HS-5 (cell line): ENCODE results near the gene TPM1.

Source experiments
- DNase-seq: peaks from one replicate; pipeline ENCODE4 v3.0.0-alpha.2; 2012; ENCODE audit warnings: low read depth

Gene TPM1

DNA sequence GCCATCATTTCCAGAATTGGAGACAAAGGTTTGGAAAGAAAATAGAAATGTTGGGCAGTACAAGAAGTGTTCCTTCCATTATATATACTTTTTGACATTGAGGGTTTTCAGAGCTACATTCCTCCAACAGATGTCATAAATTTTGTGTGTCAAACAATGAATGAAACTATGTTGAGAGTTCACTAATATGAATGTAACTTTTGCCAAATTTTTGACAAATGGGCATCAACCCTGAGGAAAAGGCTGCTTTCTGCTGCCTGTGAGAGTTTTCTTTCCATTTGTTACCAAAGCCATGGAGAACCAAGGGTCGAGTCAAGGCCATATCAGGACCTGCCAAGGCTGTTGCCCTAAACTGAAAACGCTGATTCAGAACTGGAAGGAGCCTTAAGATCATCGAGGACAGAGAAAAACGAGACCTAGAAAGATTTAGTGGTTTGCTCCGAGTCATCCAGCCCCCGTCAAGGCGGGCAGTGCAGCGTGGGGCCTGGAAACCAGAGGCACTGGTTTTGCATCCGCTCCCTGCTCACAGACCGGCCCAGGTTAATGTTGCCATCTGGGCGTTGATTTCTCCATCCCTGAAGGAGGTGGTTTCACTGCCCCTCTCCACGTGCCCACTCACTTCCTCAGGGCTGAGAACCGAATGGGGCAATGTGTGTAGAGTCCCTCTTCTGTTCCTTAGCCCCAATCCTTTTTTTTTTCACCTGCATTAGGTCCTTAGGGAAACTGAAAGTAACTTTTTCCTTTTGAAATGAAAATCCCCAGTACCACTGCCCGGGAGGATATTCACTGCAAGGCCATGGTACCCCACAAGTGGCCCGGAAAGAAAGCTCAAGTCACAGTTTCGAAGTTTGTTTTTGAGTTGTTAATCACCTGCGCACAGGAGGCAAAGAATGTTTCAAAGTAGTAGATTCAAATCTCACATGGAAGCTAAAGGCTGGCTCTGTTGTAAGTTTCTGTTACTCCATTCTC, 32.8 kb downstream of the TPM1 start:
- no peak for DNase-seq

DNA sequence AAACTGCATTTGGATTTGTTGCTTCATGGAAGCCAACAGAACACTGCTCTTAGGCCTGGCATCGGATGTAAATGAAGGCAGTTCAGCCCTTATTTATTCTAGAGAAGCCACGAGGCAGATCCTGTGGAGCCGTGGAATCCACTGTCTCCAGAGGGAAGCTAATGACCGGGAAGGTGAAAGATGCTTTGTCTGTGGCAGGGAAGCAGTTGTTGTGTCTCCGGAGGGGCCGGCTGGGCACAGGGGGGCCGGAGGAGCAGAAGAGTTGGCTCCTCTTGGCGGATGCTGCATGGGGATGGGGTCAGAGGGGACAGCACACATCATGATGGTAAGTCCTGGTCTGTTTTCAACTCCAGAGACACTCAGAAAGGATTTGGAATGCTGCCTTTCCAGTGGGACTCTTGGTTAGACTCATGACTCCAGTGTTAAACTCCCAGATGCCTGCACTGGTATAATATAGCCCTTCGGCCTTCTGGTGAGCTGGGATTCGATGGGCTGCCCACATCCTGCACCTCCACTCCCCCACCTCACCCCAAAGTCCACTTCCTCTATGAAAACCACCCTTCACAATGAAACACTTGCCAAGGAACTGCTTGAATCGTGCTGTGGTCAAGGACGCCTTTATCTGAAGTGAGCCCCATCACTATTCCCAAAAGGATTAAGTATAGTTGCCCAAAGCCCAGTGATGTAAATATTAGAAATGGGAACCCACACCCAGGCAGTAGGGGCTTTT, 33.6 kb downstream of the TPM1 start:
- no peak for DNase-seq

GRCh38 chr15:63076714-63077046, 34.1 kb downstream of the TPM1 start:
- no peak for DNase-seq

- no peak for DNase-seq
These were observed 35.4 kb downstream of the TPM1 start for GRCh38 chr15:63077952-63078351.

GRCh38 chr15:63079947-63080626, 37.5 kb downstream of the TPM1 start:
- DNase-seq: no peak

- no peak for DNase-seq
These were observed 38.2 kb downstream of the TPM1 start for GRCh38 chr15:63080634-63081250.

GRCh38 chr15:63082366-63082765, 39.8 kb downstream of the TPM1 start:
- no peak for DNase-seq

DNA sequence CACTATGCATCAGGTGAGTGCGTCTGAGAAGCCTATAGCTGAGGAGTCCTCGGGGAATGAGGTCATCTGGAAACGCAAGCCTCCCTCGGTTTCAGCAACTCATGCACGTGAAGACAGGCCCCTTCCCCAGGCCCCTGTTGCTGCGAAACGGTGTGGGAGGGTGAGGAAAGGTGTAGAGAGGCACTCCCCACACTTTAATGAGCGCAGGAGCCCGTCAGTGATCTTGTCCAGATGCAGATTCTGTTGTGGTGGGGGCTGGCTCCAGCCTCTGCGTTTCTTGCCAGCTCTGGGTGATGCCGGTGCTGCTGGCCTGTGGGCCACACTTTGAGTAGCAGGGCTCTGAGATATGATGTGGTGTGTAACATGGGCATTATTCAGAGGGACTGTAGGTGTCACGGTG, 40.5 kb downstream of the TPM1 start:
- DNase-seq: no peak

GRCh38 chr15:63083541-63083940, 41.0 kb downstream of the TPM1 start:
- DNase-seq: no peak

DNA sequence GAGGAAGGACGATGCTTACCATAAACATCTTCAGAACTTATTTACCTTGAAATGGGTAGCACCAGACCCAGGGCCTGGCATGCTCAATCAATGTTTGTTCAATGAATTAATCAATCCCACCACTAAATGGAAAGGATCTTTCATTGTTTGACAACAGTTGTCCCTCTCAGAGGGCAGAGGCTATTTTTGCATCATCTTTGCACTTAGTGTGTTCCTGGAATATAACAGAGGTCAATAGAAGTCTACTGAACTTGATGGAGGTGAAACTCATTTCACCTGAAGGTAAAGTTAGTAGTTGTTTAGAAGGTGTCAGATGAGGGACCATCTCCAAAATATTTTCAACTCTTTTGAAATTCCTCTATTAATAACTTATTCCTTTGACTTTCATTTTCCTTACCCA, 42.3 kb downstream of the TPM1 start:
- DNase-seq: no peak

- no peak for DNase-seq
These were observed 42.7 kb downstream of the TPM1 start for GRCh38 chr15:63085289-63085688.

DNA sequence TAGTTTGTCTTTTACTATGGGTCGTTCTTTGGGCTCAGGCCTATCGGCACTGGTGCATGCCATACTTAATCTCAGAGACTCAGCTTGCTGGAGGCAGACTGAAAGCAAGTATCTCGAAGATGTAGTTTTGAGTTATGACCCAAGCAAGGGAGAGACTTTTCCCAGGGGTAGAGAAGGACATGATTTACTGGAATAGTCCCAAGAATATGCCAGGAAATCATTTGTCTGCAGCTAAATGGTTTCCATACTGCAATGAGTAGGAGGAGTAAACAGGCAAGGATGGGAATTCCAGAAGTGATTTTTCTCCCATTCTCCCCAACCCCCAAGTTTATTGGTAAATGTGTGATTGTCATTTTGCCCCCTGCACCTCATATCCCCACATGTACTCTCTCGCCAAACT, 43.7 kb downstream of the TPM1 start:
- no peak for DNase-seq

GRCh38 chr15:63086947-63087346, 44.4 kb downstream of the TPM1 start:
- DNase-seq: no peak

GRCh38 chr15:63088533-63089245, 46.1 kb downstream of the TPM1 start:
- no peak for DNase-seq

DNA sequence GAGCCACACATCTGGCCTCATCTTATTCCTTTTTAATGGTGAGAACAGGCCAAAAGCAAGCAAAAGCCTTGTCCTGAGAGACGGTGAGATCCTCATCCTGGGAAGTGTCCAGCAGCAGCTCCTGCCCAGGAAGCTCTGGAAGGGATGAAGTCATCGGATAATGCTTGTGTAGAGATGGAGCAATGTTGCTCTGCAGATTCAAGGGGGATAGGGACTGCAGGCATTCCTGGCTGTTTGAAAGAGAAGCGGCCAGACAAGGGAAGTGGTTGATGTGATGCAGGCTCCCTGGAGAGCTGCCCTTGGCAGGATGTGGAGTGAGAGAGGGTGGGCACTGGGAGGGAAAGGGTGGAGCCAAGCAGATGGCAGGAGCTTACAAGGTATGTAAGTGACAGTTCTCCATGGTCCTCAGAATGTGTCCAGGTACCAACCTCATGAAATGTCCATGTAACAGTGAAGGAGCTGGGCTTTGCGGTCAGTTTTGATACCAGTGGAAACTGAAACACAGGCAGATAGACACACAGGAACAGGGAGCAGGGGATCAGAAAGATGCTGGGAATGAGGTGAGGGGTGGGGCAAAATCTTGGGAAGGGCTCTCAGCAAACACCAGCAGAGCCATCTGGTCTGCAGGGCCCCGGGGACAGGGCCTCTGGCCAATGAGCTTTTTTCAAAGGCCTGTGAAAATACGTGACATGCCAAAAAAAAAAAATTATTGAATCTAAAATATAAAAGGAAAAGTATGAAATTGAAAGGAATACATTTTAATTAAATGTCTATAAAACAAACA, 46.9 kb downstream of the TPM1 start:
- peak; percentile 88 for DNase-seq

GRCh38 chr15:63090472-63090871, 47.9 kb downstream of the TPM1 start:
- no peak for DNase-seq

GRCh38 chr15:63090887-63091286, 48.3 kb downstream of the TPM1 start:
- DNase-seq: no peak

DNA sequence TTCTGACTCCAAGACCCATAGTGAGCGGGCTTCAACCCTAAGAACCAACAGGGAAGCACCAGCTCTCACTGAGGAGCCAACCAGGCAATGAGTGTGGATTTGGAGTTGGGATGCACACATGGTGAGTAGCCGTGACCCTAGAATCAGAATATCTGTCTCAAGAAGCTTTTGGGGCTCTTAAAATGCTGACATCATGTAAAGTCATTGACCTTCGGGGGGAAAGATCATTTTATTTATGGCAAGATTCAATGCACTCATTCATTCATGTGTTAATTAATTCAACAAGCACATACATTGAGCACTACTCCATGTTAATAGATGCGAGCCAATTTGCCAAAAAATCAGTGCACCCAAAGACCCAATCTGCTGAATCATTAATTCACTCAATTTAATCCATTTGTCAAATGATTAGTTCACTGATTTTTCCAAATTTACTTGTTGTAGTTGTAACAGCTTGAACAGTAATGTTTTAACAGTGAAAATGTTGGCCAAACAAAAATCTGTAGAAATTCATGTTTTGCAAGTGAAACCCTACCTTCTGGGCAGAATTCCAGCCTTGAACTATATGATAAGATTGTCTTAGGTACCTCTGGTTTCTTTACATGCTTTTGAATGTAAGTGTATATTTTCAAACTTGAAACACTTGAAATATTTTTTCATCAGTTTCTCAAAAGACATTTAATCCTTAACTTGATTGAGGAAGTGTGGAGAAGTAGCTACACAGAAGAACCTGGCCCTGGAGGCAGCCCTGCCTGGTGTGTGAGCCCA, 49.3 kb downstream of the TPM1 start:
- DNase-seq: no peak

DNA sequence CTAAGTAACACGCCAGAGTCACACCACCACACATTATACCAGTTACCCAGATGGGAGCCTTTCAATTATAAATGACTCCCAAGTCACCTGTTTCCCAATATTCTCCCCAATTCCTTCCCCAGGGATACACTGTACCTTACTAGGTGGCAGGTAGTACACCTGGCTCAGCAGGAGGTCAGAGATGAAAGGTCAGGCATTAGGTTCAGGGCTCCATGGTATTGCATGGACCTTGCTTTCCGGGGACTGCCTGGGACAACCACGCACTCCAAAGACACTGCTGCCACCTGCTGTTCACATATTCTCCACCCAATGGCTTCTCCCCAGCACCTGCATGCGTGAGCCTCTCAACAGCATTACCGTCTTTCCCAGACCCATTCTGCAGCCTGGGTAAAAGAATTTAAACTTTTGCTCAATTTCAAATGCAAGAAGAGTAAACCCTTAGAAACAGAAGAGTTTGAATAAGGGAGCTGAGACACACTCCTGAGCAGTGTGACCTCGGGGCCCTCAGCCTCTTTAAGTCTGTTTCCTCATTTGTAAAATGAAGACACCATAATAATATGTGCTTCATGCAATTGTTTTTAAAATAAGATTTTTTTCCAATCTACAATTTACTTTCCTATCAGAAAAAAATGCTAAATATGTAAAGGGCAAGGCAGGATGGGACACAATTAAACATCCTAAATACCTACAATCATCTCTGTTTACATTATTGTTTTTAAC, 51.1 kb downstream of the TPM1 start:
- peak; percentile 47 for DNase-seq
